Measurements from ENCODE around the gene UBR4. TPM values are rescaled to one million over a fixed set of nuclear protein-coding genes. Genes with fewer than 3 reads are reported as not detected.

The UBR4 gene
- total and polyA plus RNA-seq, 2 of the 8 experiments (the other 6 are each of a cell fraction or from before 2014, with no cell fraction given): 139 to 152 TPM

DNA sequence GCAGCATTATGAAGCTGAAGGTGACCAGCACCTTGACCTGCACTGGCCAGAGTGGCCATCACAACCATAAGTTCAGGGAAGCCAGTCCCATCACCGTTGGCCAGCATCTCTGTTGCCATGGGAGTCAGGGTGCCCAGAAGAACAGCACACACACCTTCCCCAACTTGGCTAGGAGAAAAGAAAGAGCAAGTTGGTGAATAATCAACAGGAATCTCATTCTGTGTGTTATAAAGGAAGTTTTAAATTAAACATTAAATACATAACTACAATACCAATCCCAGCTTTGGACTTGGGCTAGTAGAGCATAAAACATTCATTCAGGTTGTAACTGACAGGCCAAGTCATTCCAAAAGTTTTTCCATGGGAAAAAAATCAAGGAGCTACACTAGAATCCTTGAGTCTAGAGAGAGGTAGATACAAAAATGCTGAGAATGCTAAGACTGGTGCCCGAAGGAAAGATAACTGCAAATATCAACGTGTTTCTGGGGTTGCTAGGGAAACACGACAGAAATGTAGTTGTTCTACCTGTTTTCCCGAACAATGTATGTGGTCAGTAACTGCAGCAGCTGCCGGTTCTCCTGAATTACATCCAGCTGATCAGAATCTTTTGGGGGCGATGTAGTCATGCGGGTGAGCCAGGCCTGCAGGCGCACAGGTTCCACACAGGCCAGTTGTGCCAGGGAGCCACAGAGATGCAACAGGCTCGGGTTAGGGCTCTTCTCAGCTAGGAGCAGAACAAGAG lies 45.6 kb downstream of the UBR4 start:
- H4K5ac ChIP-seq (ENCODE audit: insufficient read length, low read depth, low read length): no peak overlapping the region
- H3K9ac ChIP-seq (replicated peaks in 1 of 4; ENCODE audit: extremely low read depth in 1 of 4, low read depth in 3 of 4, low read length in 3 of 4): no peak overlapping the region
- no peaks in the 10 kb centered on the region for H3K23me2 ChIP-seq (ENCODE audit: low read depth, low read length)
- no peak overlapping the region for H3K23ac ChIP-seq (ENCODE audit: insufficient read length)
- no peak overlapping the region for H4K91ac ChIP-seq (replicated peaks; ENCODE audit: insufficient read length, low read length)
- no peak overlapping the region for H2BK120ac ChIP-seq (replicated peaks; ENCODE audit: low read depth, low read length)
- no peak overlapping the region for H2BK15ac ChIP-seq (ENCODE audit: low read length)
- no peak overlapping the region for H3K4me3 ChIP-seq (ENCODE audit: extremely low read depth in 1 of 4, insufficient read depth in 2 of 4, low read depth in 3 of 4, low read length in 4 of 4)
- peaks cover 2 to 3% of the 10 kb centered on the region in 2 experiments for H4K20me1 ChIP-seq (replicated peaks in 1 of 2; ENCODE audit: control insufficient read depth in 1 of 2, insufficient read depth in 2 of 2, low read length in 2 of 2)
- no peak overlapping the region for H3K14ac ChIP-seq (ENCODE audit: insufficient read length)
- no peak overlapping the region for H3K4me2 ChIP-seq (ENCODE audit: insufficient read depth in 1 of 2, low read depth in 2 of 2, low read length in 2 of 2)
- no peak overlapping the region for H3K18ac ChIP-seq (ENCODE audit: extremely low read depth, low read length)
- no peak overlapping the region for H2BK20ac ChIP-seq (ENCODE audit: low read length)
- H3K56ac ChIP-seq (replicated peaks; ENCODE audit: insufficient read length, low read depth, low read length): no peak overlapping the region
- ChIA-PET POLR2A (ENCODE audit: partially characterized antibody) (interaction anchor here (1.6 kb wide), 1 partner anchor 20 kb away, joined by 4 read pairs; no protein-coding TSS in a partner anchor), CTCF (ENCODE audit: partially characterized antibody) (interaction anchor here (1.2 to 4.2 kb wide), 5 partner anchors 11 to 68 kb away, joined by 3 to 12 read pairs (median 3); no protein-coding TSS in a partner anchor)
- no peak overlapping the region for H2AFZ ChIP-seq (ENCODE audit: low read length)
- H3K27ac ChIP-seq (ENCODE audit: low read depth, low read length): no peak overlapping the region
- 96% methylated on average over 10 of the region's 10 CpGs; no CpG with 5 or more reads in 1 of the 2 experiments for WGBS, 2 experiments (ENCODE audit: extremely low coverage in 1 of 2, insufficient coverage in 1 of 2, insufficient read length in 1 of 2, insufficient replicate concordance in 2 of 2, low coverage in 1 of 2, low lambda C conversion rate in 2 of 2, missing lambda C conversion rate in 1 of 2)
- no peak overlapping the region for H4K8ac ChIP-seq (ENCODE audit: extremely low read depth, insufficient read depth, low read length)
- peaks cover 78 to 98% (median 94%) of the 10 kb centered on the region in 4 experiments for H3K36me3 ChIP-seq (ENCODE audit: control insufficient read depth in 2 of 4, insufficient read depth in 4 of 4, low read length in 3 of 4)
- no peak for DNase-seq (ENCODE audit: low read depth in 1 of 2, low spot score in 2 of 2)
- no peak for FAIRE-seq
- no peak overlapping the region for H3K4ac ChIP-seq (replicated peaks; ENCODE audit: insufficient read length, low read depth, low read length)
- H2AK5ac ChIP-seq (ENCODE audit: low read depth, low read length): no peak overlapping the region
- no peaks in the 10 kb centered on the region for H3K4me1 ChIP-seq (replicated peaks in 1 of 4; ENCODE audit: control insufficient read depth in 3 of 4, insufficient read depth in 4 of 4, low read length in 3 of 4)
- 0 out of 2 replicates have a peak, but pooled peaks cover 2% of the 10 kb centered on the region for H3K79me1 ChIP-seq (ENCODE audit: low read depth, low read length)
- no peak overlapping the region for H2BK5ac ChIP-seq (ENCODE audit: low read depth, low read length)
- no peaks in the 10 kb centered on the region for H3K27me3 ChIP-seq (replicated peaks in 1 of 4; ENCODE audit: control insufficient read depth in 3 of 4, extremely low read depth in 1 of 4, insufficient read depth in 3 of 4, low read length in 3 of 4)
- H3K9me3 ChIP-seq (ENCODE audit: insufficient read depth in 2 of 2, low read depth in 1 of 2, low read length in 1 of 2): no peaks in the 10 kb centered on the region
- H3K79me2 ChIP-seq (ENCODE audit: control insufficient read depth in 1 of 2, insufficient read depth in 2 of 2, low read length in 2 of 2): no peaks in the 10 kb centered on the region
- no peak overlapping the region for H2BK12ac ChIP-seq (ENCODE audit: low read depth, low read length)
- TF ChIP-seq MAX (IDR thresholded peaks at IDR 0.05): no peak
- TF ChIP-seq POU5F1 (IDR thresholded peaks at IDR 0.05; ENCODE audit: low read depth, low read length): no peak
- TF ChIP-seq, protein P1, sequence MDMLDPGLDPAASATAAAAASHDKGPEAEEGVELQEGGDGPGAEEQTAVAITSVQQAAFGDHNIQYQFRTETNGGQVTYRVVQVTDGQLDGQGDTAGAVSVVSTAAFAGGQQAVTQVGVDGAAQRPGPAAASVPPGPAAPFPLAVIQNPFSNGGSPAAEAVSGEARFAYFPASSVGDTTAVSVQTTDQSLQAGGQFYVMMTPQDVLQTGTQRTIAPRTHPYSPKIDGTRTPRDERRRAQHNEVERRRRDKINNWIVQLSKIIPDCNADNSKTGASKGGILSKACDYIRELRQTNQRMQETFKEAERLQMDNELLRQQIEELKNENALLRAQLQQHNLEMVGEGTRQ (IDR thresholded peaks at IDR 0.05; ENCODE audit: low read length): no peak
- no peak for TF ChIP-seq POLR2A (IDR thresholded peaks at IDR 0.05; ENCODE audit: control extremely low read depth in 1 of 2, low read depth in 2 of 2, low read length in 2 of 2)
- TF ChIP-seq TAF1 (IDR thresholded peaks at IDR 0.05; ENCODE audit: low read depth, low read length): no peak
